Calu3 (cell line): Measurements from ENCODE around the gene DSE. TPM values are rescaled to one million over a fixed set of nuclear protein-coding genes. Genes with fewer than 3 reads are reported as not detected.
A peak's percentile ranks its signal among the peaks of the same experiment; 100 is the strongest.

Experiments used
- BruUV-seq: library from RNA; stranded (reverse); fragments of 400-500 nt; replicated peaks from 2 replicates; lab custom pipeline; 2021; lab: Mats Ljungman, UMichigan
- CTCF ChIA-PET: fragments of 300-600 bp; sonication (Branson Sonifier 250); formaldehyde crosslinking; loops from one replicate; lab custom pipeline; 2022; ENCODE audit warnings: antibody characterized with exemption; lab: Charles Lee
- DNase-seq: peaks from one replicate; pipeline ENCODE4 v3.0.0; 2022
- H3K27ac Mint-ChIP-seq: one replicate; pipeline ENCODE4 v1.8.0; 2022; ENCODE audit warnings: mixed read lengths; ENCODE audit not compliant: unreplicated experiment
- H3K27me3 Mint-ChIP-seq: one replicate; pipeline ENCODE4 v1.8.0; 2022; ENCODE audit warnings: mixed read lengths; ENCODE audit not compliant: unreplicated experiment
- H3K36me3 Mint-ChIP-seq: one replicate; pipeline ENCODE4 v1.8.0; 2022; ENCODE audit warnings: mild to moderate bottlenecking, moderate library complexity, mixed read lengths; ENCODE audit not compliant: insufficient read depth, unreplicated experiment
- H3K4me1 Mint-ChIP-seq: one replicate; pipeline ENCODE4 v1.8.0; 2022; ENCODE audit warnings: mild to moderate bottlenecking, low read depth, mixed read lengths; ENCODE audit not compliant: unreplicated experiment
- H3K4me3 Mint-ChIP-seq: one replicate; pipeline ENCODE4 v1.8.0; 2022; ENCODE audit warnings: mild to moderate bottlenecking, low read depth, moderate library complexity, mixed read lengths; ENCODE audit not compliant: unreplicated experiment
- H3K9me3 Mint-ChIP-seq: one replicate; pipeline ENCODE4 v1.8.0; 2022; ENCODE audit warnings: low read depth, mixed read lengths; ENCODE audit not compliant: unreplicated experiment
- CTCF ChIP-seq: fragments of 200-600 bp; IDR thresholded peaks from one replicate; pipeline ENCODE4 v1.8.0; 2022; ENCODE audit warnings: antibody characterized with exemption; ENCODE audit not compliant: unreplicated experiment
- intact Hi-C: fragments of 100-400 bp; cut with micrococcal nuclease; formaldehyde crosslinking; loops from one replicate; pipeline ENCODE4 v1.10.0; 2022; ENCODE audit not compliant: unreplicated experiment
- total RNA-seq: library from RNA; stranded (reverse); gene quantifications from 2 replicates; pipeline ENCODE4 v1.2.3, GENCODE V29; 2022

DSE gene
- total RNA-seq, 1 experiment from 2014 or later: 43.8 TPM

- CTCF ChIA-PET: no interaction called here
- TF ChIP-seq CTCF: no peak
- intact Hi-C loops: no loop called here
- Mint-ChIP-seq H3K36me3 (peaks cover 7% of the 10 kb centered on the region), H3K9me3 (no peaks in the 10 kb centered on the region), H3K27ac (no peak overlapping the region), H3K27me3 (no peaks in the 10 kb centered on the region), H3K4me3 (no peak overlapping the region), H3K4me1 (peaks cover 33% of the 10 kb centered on the region)
- no TSS peak for BruUV-seq
- DNase-seq: no peak
Observed at GRCh38 chr6:116376149-116376548, 5.4 kb downstream of the DSE start.

GRCh38 chr6:116379764-116380163 lies 9.0 kb downstream of the DSE start:
- no peak overlapping the region for H3K4me3 Mint-ChIP-seq
- H3K4me1 Mint-ChIP-seq: peaks cover 42% of the 10 kb centered on the region
- no peaks in the 10 kb centered on the region for H3K27me3 Mint-ChIP-seq
- TF ChIP-seq CTCF: no peak
- BruUV-seq: no TSS peak
- DNase-seq: no peak
- intact Hi-C loops: no loop called here
- no peaks in the 10 kb centered on the region for H3K9me3 Mint-ChIP-seq
- H3K27ac Mint-ChIP-seq: no peak overlapping the region
- no peaks in the 10 kb centered on the region for H3K36me3 Mint-ChIP-seq
- CTCF ChIA-PET: no interaction called here

GRCh38 chr6:116380346-116380745 lies 9.6 kb downstream of the DSE start:
- Mint-ChIP-seq H3K27me3 (no peaks in the 10 kb centered on the region), H3K4me1 (peaks cover 48% of the 10 kb centered on the region), H3K4me3 (no peak overlapping the region), H3K9me3 (no peaks in the 10 kb centered on the region), H3K27ac (no peak overlapping the region), H3K36me3 (no peaks in the 10 kb centered on the region)
- no peak for DNase-seq
- BruUV-seq: no TSS peak
- intact Hi-C loops: no loop called here
- no peak for TF ChIP-seq CTCF
- CTCF ChIA-PET: no interaction called here

DNA sequence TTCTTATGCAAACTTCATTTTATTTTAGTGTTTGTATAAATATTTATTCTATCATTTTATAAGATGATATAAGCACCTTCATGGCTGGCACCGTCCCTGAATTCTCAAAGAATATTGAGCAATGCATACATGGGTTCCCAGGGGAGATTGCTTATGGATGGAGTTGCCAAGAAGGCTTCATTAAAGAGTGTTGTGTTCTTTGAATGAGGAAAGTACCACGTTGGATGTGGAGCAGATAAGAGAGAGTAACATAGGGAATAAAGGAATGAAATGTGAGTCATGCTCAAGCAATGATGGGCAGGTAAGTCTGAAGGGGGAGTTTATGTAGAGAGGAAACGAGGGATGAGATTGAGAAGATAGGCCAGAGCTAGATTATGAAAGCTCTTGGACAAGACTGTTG lies 10.3 kb downstream of the DSE start:
- TF ChIP-seq CTCF: no peak
- Mint-ChIP-seq H3K9me3 (no peaks in the 10 kb centered on the region), H3K36me3 (no peaks in the 10 kb centered on the region), H3K27me3 (no peaks in the 10 kb centered on the region), H3K27ac (peak overlapping the region; percentile 10), H3K4me3 (no peak overlapping the region), H3K4me1 (peaks cover 47% of the 10 kb centered on the region)
- no TSS peak for BruUV-seq
- intact Hi-C loops: no loop called here
- CTCF ChIA-PET: interaction anchor here (0.6 kb wide), 1 partner anchor 35 kb away, joined by 9 read pairs; no protein-coding TSS in a partner anchor
- DNase-seq: no peak
